B cell (primary cell): ENCODE measurements around the gene TMEM147. TPM values are rescaled to one million over a fixed set of nuclear protein-coding genes. Genes with fewer than 3 reads are reported as not detected.

Source experiments
- ATAC-seq: fragments of 200-7000 bp; cut with Tn5 transposase; one replicate; pipeline ENCODE4 v1.10.0; 2021; ENCODE audit warnings: low read depth, mild to moderate bottlenecking, moderate number of reproducible peaks, moderate library complexity
- CTCF ChIA-PET: fragments of 350-600 bp; sonication (Branson Sonifier 250); formaldehyde crosslinking; loops from one replicate; lab custom pipeline; 2021; ENCODE audit warnings: antibody characterized with exemption, inconsistent platforms; lab: Charles Lee
- POLR2A ChIA-PET: fragments of 350-600 bp; sonication (Branson Sonifier 250); formaldehyde crosslinking; loops from one replicate; lab custom pipeline; 2021; ENCODE audit warnings: antibody characterized with exemption; lab: Charles Lee
- DNase-seq: peaks from one replicate; pipeline ENCODE4 v3.0.0; 2013
- H2AFZ ChIP-seq: 2 replicates; pipeline ENCODE4 v1.6.1; 2012; ENCODE audit warnings: mild to moderate bottlenecking, low read depth, low read length; ENCODE audit not compliant: insufficient read depth, poor library complexity, severe bottlenecking
- H3K27ac ChIP-seq, 2 donors: 1 replicate in 1 of 2; 2 replicates in 1 of 2; pipeline ENCODE4 v1.5.1; 2012 to 2013; ENCODE audit warnings: low read length in 2 of 2, mild to moderate bottlenecking in 2 of 2, moderate library complexity in 1 of 2
- H3K27me3 ChIP-seq, 4 experiments: fragments of 200-600 bp in 1 of 4; sonication (generic) in 1 of 4; replicated peaks in 1 of 4; 1 replicate in 2 of 4; 2 replicates in 2 of 4; pipeline versions ENCODE4 v1.6.1 to v1.7.0; 2013 to 2016; ENCODE audit warnings: low read length in 3 of 4, mild to moderate bottlenecking in 2 of 4, mixed read lengths in 1 of 4, moderate library complexity in 1 of 4; ENCODE audit not compliant: insufficient read depth in 4 of 4, control insufficient read depth in 3 of 4; ENCODE audit errors: control extremely low read depth in 1 of 4
- H3K36me3 ChIP-seq, 2 experiments: replicated peaks in 1 of 2; 1 replicate in 1 of 2; 2 replicates in 1 of 2; pipeline versions ENCODE4 v1.6.1 to v1.7.1; 2013; ENCODE audit warnings: low read length in 1 of 2; ENCODE audit not compliant: insufficient read depth in 2 of 2, control insufficient read depth in 1 of 2; ENCODE audit errors: control extremely low read depth in 1 of 2, extremely low read depth in 1 of 2
- H3K4me1 ChIP-seq, 2 donors: fragments of 200-600 bp in 1 of 2; sonication (generic) in 1 of 2; 1 replicate in 1 of 2; 2 replicates in 1 of 2; pipeline versions ENCODE4 v1.5.1 to v1.6.1; 2013 to 2017; ENCODE audit warnings: low read length in 2 of 2; ENCODE audit not compliant: control insufficient read depth in 2 of 2, insufficient read depth in 2 of 2
- H3K4me2 ChIP-seq: replicated peaks from 2 replicates; pipeline ENCODE3; 2012; ENCODE audit warnings: mild to moderate bottlenecking, low read depth, low read length; ENCODE audit not compliant: poor library complexity, severe bottlenecking
- H3K4me3 ChIP-seq, 5 experiments: fragments of 200-600 bp in 1 of 5; sonication (generic) in 1 of 5; 1 replicate in 3 of 5; 2 replicates in 2 of 5; pipeline versions ENCODE4 v1.5.1 to v1.7.0; 2011 to 2016; ENCODE audit warnings: low read length in 4 of 5, mild to moderate bottlenecking in 4 of 5, low read depth in 2 of 5, control low read depth in 1 of 5, moderate library complexity in 1 of 5; ENCODE audit not compliant: insufficient read depth in 1 of 5; ENCODE audit errors: control extremely low read depth in 1 of 5, extremely low read depth in 1 of 5
- H3K79me2 ChIP-seq: fragments of 200-600 bp; sonication (generic); one replicate; pipeline ENCODE4 v1.6.0; 2016; ENCODE audit warnings: low read length; ENCODE audit not compliant: control insufficient read depth, insufficient read depth
- H3K9ac ChIP-seq: fragments of 200-600 bp; sonication (generic); 2 replicates; pipeline ENCODE4 v1.6.1; 2017; ENCODE audit warnings: mild to moderate bottlenecking, low read length, moderate library complexity
- H3K9me3 ChIP-seq, 3 donors: one replicate each; pipeline versions ENCODE4 v1.6.1 to v1.7.1; 2013; ENCODE audit warnings: low read length in 2 of 3; ENCODE audit not compliant: control insufficient read depth in 2 of 3, insufficient read depth in 1 of 3; ENCODE audit errors: control extremely low read depth in 1 of 3
- H4K20me1 ChIP-seq: 2 replicates; pipeline ENCODE4 v1.6.0; 2012; ENCODE audit warnings: mild to moderate bottlenecking, low read length; ENCODE audit not compliant: insufficient read depth, control insufficient read depth, poor library complexity, severe bottlenecking
- H3K27ac Mint-ChIP-seq: one replicate; pipeline ENCODE4 v1.8.0; 2021; ENCODE audit warnings: mixed read lengths
- H3K27me3 Mint-ChIP-seq: one replicate; pipeline ENCODE4 v1.8.0; 2021; ENCODE audit warnings: mixed read lengths
- H3K4me1 Mint-ChIP-seq: one replicate; pipeline ENCODE4 v1.8.0; 2021; ENCODE audit warnings: mixed read lengths
- H3K4me3 Mint-ChIP-seq: one replicate; pipeline ENCODE4 v1.8.0; 2021; ENCODE audit warnings: mixed read lengths
- H3K9me3 Mint-ChIP-seq: one replicate; pipeline ENCODE4 v1.8.0; 2022; ENCODE audit warnings: mixed read lengths; ENCODE audit not compliant: insufficient read depth
- EZH2 ChIP-seq: IDR thresholded peaks from 2 replicates; pipeline ENCODE4 v1.6.1; 2012; ENCODE audit warnings: borderline replicate concordance, low read depth, mild to moderate bottlenecking, moderate library complexity, low read length; ENCODE audit not compliant: insufficient read depth, poor library complexity, severe bottlenecking
- WGBS: methylation state at CpG from one replicate; pipeline ENCODE4 v1.1.5; 2013; ENCODE audit warnings: missing lambda C conversion rate; ENCODE audit not compliant: insufficient coverage; 5-methylcytosine and 5-hydroxymethylcytosine counted together
- intact Hi-C: fragments of 100-400 bp; cut with micrococcal nuclease; formaldehyde crosslinking; loops from one replicate; pipeline ENCODE4 v1.10.0; 2022
- polyA plus RNA-seq: library from polyadenylated mRNA; depleted of rRNA; stranded (reverse); fragments of >200 nt; gene quantifications from 2 replicates; pipeline ENCODE4 v1.2.3, GENCODE V29; 2012
- total RNA-seq, 2 donors: library from RNA; stranded (reverse); fragments of 120-200 nt in 1 of 2; gene quantifications; 1 replicate in 1 of 2; 2 replicates in 1 of 2; pipeline versions ENCODE4 v1.2.3 to v1.2.4, GENCODE V29; 2013 to 2022
- TF ChIP-seq, protein P1 (sequence below): fragments of 200-600 bp; IDR thresholded peaks from one replicate; pipeline ENCODE4 v1.8.0; 2022; ENCODE audit warnings: antibody characterized with exemption, mild to moderate bottlenecking

The TMEM147 gene
- total and polyA plus RNA-seq, 2 donors (not counting 1 experiment from before 2014, with no cell fraction given): 39.8 to 68.9 TPM

DNA sequence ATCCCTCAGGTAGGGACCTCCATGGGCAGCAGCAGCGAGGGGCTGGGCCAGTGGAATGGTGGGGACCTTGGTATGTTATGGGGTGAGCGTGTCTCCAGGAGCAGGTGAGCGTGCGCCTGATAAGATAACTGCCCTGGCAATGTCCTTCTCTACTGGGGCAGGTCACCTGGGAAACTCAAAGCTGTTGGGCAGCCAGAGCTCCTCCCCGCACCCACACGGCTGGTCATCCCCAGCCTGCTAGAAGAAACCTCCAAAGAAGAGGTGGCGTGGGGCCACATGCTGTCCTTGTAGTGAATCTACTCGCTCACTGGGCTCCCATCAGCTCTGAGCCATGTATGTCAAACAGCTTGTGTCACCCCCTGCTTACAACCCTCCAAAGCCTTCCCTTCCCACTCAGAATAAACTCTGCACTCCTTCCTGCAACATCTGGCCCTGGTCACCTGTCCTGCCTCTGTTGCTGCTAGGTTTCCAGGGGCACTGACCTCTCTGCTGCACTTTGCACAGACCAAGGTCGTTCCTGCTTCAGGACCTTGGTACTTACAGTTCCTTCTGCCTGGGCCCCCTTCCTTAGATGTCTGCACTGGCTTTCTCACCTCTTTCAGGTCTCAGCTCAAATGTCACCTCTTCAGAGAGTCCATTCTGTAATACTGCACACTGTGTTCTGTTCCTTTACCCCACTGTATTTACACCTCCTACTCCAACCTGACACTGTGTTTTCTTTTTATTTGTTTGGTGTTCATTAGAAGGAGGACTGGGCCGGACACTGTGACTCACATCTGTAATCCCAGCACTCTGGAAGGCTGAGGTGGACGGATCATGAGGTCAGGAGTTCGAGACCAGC lies 19.8 kb downstream of the TMEM147 start:
- no peak overlapping the region for H3K27ac ChIP-seq
- no peak overlapping the region for H3K4me3 ChIP-seq
- WGBS: 88% methylated on average over 9 of the region's 12 CpGs
- Mint-ChIP-seq H3K27me3 (peaks cover 40% of the 10 kb centered on the region), H3K4me1 (peaks cover 3% of the 10 kb centered on the region), H3K4me3 (no peak overlapping the region), H3K9me3 (no peaks in the 10 kb centered on the region), H3K27ac (no peak overlapping the region)
- H4K20me1 ChIP-seq: no peaks in the 10 kb centered on the region
- no peaks in the 10 kb centered on the region for H3K36me3 ChIP-seq
- no peak for ATAC-seq
- DNase-seq: no peak
- H3K79me2 ChIP-seq: no peaks in the 10 kb centered on the region
- H3K4me1 ChIP-seq: no peaks in the 10 kb centered on the region
- no peak overlapping the region for H3K9ac ChIP-seq
- CTCF ChIA-PET: no interaction called here
- TF ChIP-seq, protein P1, sequence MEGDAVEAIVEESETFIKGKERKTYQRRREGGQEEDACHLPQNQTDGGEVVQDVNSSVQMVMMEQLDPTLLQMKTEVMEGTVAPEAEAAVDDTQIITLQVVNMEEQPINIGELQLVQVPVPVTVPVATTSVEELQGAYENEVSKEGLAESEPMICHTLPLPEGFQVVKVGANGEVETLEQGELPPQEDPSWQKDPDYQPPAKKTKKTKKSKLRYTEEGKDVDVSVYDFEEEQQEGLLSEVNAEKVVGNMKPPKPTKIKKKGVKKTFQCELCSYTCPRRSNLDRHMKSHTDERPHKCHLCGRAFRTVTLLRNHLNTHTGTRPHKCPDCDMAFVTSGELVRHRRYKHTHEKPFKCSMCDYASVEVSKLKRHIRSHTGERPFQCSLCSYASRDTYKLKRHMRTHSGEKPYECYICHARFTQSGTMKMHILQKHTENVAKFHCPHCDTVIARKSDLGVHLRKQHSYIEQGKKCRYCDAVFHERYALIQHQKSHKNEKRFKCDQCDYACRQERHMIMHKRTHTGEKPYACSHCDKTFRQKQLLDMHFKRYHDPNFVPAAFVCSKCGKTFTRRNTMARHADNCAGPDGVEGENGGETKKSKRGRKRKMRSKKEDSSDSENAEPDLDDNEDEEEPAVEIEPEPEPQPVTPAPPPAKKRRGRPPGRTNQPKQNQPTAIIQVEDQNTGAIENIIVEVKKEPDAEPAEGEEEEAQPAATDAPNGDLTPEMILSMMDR: no peak
- no peak for TF ChIP-seq EZH2
- peaks cover 0 to 4% (median 0%) of the 10 kb centered on the region in 3 donors for H3K9me3 ChIP-seq
- peaks cover 0 to 27% (median 2%) of the 10 kb centered on the region in 4 experiments for H3K27me3 ChIP-seq
- no peak overlapping the region for H3K4me2 ChIP-seq
- intact Hi-C loops: no loop called here
- no peak overlapping the region for H2AFZ ChIP-seq
- POLR2A ChIA-PET: no interaction called here

DNA sequence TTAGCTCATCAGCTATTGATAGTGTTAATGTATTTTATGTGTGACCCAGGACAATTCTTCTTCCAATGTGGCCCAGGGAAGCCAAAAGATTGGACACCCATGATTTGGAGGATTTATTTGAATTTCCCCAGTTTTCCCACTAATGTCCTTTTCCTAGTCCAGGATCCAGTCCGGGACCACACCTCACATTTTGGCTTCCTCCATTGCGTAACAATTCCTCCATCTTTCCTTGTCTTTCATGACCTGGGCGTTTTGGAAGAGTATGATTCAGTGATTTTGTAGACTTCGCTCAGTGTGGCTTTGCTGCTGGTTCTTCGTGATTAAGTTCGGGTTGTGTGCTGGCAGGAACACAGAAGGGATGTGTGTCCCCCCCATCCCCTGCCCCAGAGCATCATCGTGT lies 21.3 kb downstream of the TMEM147 start:
- H3K9me3 ChIP-seq: peaks cover 0 to 4% (median 0%) of the 10 kb centered on the region in 3 donors
- ChIA-PET CTCF (no interaction called here), POLR2A (no interaction called here)
- Mint-ChIP-seq H3K27me3 (peaks cover 40% of the 10 kb centered on the region), H3K4me1 (no peaks in the 10 kb centered on the region), H3K4me3 (no peak overlapping the region), H3K9me3 (no peaks in the 10 kb centered on the region), H3K27ac (no peak overlapping the region)
- no peak overlapping the region for H3K4me3 ChIP-seq
- no peaks in the 10 kb centered on the region for H3K36me3 ChIP-seq
- no peaks in the 10 kb centered on the region for H3K79me2 ChIP-seq
- H3K4me1 ChIP-seq: no peaks in the 10 kb centered on the region
- DNase-seq (no peak), ATAC-seq (no peak)
- H3K4me2 ChIP-seq: no peak overlapping the region
- intact Hi-C loops: no loop called here
- 74% methylated on average over 2 of the region's 7 CpGs for WGBS
- peaks cover 0 to 27% (median 0%) of the 10 kb centered on the region in 4 experiments for H3K27me3 ChIP-seq
- no peak overlapping the region for H2AFZ ChIP-seq
- H3K9ac ChIP-seq: no peak overlapping the region
- TF ChIP-seq, protein P1: no peak
- no peak for TF ChIP-seq EZH2
- no peak overlapping the region for H3K27ac ChIP-seq
- H4K20me1 ChIP-seq: no peaks in the 10 kb centered on the region
